Smooth muscle cell (in vitro differentiated cells): Measurements from ENCODE around the gene ANKEF1. TPM values are rescaled to one million over a fixed set of nuclear protein-coding genes. Genes with fewer than 3 reads are reported as not detected.

ENCODE experiments used
- DNase-seq: peaks from one replicate; lab custom pipeline; 2025; ENCODE audit not compliant: unreplicated experiment; lab: John Stamatoyannopoulos, UW
- H2AFZ ChIP-seq: fragments of 200-600 bp; sonication (generic); 2 replicates; pipeline ENCODE4 v1.6.0; 2016; ENCODE audit warnings: antibody characterized with exemption, low read depth, mild to moderate bottlenecking
- H3F3A ChIP-seq: fragments of 200-600 bp; sonication (generic); 2 replicates; pipeline ENCODE4 v1.6.0; 2017; ENCODE audit warnings: antibody characterized with exemption, low read depth
- H3K27ac ChIP-seq: fragments of 200-600 bp; sonication (generic); 2 replicates; pipeline ENCODE4 v1.5.1; 2016; ENCODE audit warnings: low read depth, mild to moderate bottlenecking
- H3K27me3 ChIP-seq: fragments of 200-600 bp; sonication (generic); 2 replicates; pipeline ENCODE4 v1.6.1; 2016; ENCODE audit warnings: low read depth, mild to moderate bottlenecking
- H3K36me3 ChIP-seq: fragments of 200-600 bp; sonication (generic); 2 replicates; pipeline ENCODE4 v1.5.1; 2016; ENCODE audit warnings: low read depth
- H3K4me1 ChIP-seq: fragments of 200-600 bp; sonication (generic); 2 replicates; pipeline ENCODE4 v1.5.1; 2016; ENCODE audit warnings: low read depth
- H3K4me2 ChIP-seq: fragments of 200-600 bp; sonication (generic); 2 replicates; pipeline ENCODE4 v1.6.0; 2016; ENCODE audit warnings: mild to moderate bottlenecking
- H3K4me3 ChIP-seq: fragments of 200-600 bp; sonication (generic); 2 replicates; pipeline ENCODE4 v1.5.1; 2016; ENCODE audit warnings: mild to moderate bottlenecking
- H3K79me2 ChIP-seq: fragments of 200-600 bp; sonication (generic); 2 replicates; pipeline ENCODE4 v1.6.0; 2016; ENCODE audit warnings: low read depth, mild to moderate bottlenecking
- H3K9ac ChIP-seq: fragments of 200-600 bp; sonication (generic); 2 replicates; pipeline ENCODE4 v1.6.0; 2016; ENCODE audit warnings: low read depth
- H3K9me3 ChIP-seq: fragments of 200-600 bp; sonication (generic); replicated peaks from 2 replicates; pipeline ENCODE4 v1.5.1; 2016; ENCODE audit warnings: low read depth
- H4K20me1 ChIP-seq: fragments of 200-600 bp; sonication (generic); 2 replicates; pipeline ENCODE4 v1.6.0; 2016; ENCODE audit warnings: low read depth
- WGBS: methylation state at CpG from one replicate; pipeline ENCODE4 v1.1.7; 2016; ENCODE audit warnings: low lambda C conversion rate; 5-methylcytosine and 5-hydroxymethylcytosine counted together
- polyA plus RNA-seq: library from polyadenylated mRNA; unstranded; fragments of >200 nt; fragmentation: Nextera tagmentation; extraction: Ambion mirVana; gene quantifications from 2 replicates; pipeline ENCODE4 v1.2.1, GENCODE V29; 2016
- total RNA-seq: library from RNA; depleted of rRNA; stranded (reverse); fragments of >200 nt; gene quantifications from 2 replicates; pipeline ENCODE4 v1.2.3, GENCODE V29; 2014
- TF ChIP-seq, protein P1 (sequence below): fragments of 200-600 bp; sonication (generic); IDR thresholded peaks from 2 replicates; pipeline ENCODE4 v1.5.1; 2017; ENCODE audit warnings: borderline replicate concordance, mild to moderate bottlenecking, antibody characterized with exemption; ENCODE audit not compliant: insufficient read depth, poor library complexity, severe bottlenecking

ANKEF1 gene
- total and polyA plus RNA-seq, 2 experiments from 2014 or later: 0.09 to 1.8 TPM

DNA sequence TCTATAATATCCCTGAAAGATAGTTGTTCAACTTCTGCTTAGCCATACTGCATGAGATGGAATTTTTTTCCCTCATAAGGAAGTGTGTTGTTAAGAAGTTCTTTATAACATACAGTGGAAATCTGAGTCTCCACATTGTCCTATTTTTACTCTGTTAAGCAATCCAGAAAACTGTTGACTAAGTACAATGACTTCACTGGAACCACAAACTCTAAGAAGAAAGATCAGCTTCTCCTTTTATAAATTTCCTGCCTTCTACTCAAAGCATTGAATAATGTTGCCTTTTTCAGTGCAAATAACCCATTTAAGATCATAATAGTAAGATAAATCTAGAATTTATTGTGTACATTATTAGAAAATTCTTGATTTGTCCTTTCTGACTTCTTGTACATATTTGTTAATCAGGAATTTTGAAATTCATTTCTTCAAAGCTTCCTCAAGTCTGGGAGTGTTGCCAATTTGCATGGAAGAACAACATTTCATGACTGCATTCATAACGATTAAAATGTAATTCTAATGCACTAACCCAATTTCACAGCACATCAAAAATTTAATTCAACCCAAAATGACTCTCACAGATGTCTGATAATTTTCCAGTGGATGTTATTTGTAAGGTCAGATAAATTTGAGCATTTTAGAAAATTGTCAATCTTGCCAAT is 45.6 kb upstream of the ANKEF1 start:
- DNase-seq: no peak
- no peak overlapping the region for H3K4me3 ChIP-seq
- H3K36me3 ChIP-seq: no peaks in the 10 kb centered on the region
- peak overlapping the region; percentile 7 for H3K4me2 ChIP-seq
- H4K20me1 ChIP-seq: no peaks in the 10 kb centered on the region
- 68% methylated on average over 1 of the region's 1 CpG for WGBS
- H3F3A ChIP-seq: no peaks in the 10 kb centered on the region
- H3K9ac ChIP-seq: no peak overlapping the region
- H3K27ac ChIP-seq: peak overlapping the region; percentile 38
- no peaks in the 10 kb centered on the region for H3K9me3 ChIP-seq
- no peaks in the 10 kb centered on the region for H3K79me2 ChIP-seq
- H3K27me3 ChIP-seq: no peaks in the 10 kb centered on the region
- H3K4me1 ChIP-seq: no peaks in the 10 kb centered on the region
- H2AFZ ChIP-seq: peak overlapping the region; percentile 4
- TF ChIP-seq, protein P1, sequence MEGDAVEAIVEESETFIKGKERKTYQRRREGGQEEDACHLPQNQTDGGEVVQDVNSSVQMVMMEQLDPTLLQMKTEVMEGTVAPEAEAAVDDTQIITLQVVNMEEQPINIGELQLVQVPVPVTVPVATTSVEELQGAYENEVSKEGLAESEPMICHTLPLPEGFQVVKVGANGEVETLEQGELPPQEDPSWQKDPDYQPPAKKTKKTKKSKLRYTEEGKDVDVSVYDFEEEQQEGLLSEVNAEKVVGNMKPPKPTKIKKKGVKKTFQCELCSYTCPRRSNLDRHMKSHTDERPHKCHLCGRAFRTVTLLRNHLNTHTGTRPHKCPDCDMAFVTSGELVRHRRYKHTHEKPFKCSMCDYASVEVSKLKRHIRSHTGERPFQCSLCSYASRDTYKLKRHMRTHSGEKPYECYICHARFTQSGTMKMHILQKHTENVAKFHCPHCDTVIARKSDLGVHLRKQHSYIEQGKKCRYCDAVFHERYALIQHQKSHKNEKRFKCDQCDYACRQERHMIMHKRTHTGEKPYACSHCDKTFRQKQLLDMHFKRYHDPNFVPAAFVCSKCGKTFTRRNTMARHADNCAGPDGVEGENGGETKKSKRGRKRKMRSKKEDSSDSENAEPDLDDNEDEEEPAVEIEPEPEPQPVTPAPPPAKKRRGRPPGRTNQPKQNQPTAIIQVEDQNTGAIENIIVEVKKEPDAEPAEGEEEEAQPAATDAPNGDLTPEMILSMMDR: no peak

DNA sequence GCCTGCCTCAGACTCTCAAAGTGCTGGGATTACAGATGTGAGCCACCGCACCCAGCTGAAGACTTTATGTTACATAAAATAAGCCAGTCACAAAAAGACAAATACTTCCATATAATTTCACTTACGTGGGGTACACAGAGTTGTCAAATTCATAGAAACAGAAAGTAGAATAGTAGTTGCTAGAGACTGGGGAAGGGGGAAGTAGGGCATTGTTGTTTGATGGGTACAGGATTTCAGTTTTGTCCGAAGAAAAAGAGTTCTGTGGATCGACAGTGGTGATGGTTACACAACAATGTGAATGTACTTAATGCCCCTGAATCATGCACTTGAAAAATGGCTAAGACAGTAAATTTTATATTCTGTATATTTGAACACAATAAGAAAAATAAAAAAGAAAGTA is 41.6 kb upstream of the ANKEF1 start:
- Histone ChIP-seq H3K9ac (no peak overlapping the region), H2AFZ (no peak overlapping the region), H3K4me2 (no peak overlapping the region), H3K4me3 (no peak overlapping the region), H3K79me2 (no peaks in the 10 kb centered on the region), H3K27ac (no peak overlapping the region), H4K20me1 (no peaks in the 10 kb centered on the region), H3K27me3 (no peaks in the 10 kb centered on the region), H3F3A (no peaks in the 10 kb centered on the region), H3K9me3 (no peaks in the 10 kb centered on the region), H3K36me3 (no peaks in the 10 kb centered on the region), H3K4me1 (no peaks in the 10 kb centered on the region)
- TF ChIP-seq, protein P1: no peak
- 91% methylated on average over 4 of the region's 4 CpGs for WGBS
- no peak for DNase-seq

GRCh38 chr20:9994676-9995075 is 40.1 kb upstream of the ANKEF1 start:
- Histone ChIP-seq H3K79me2 (no peaks in the 10 kb centered on the region), H3K4me1 (no peaks in the 10 kb centered on the region), H3K9ac (no peak overlapping the region), H3K4me2 (no peak overlapping the region), H2AFZ (no peak overlapping the region), H3K27ac (no peak overlapping the region), H3K36me3 (no peaks in the 10 kb centered on the region), H3K4me3 (no peak overlapping the region), H3F3A (no peaks in the 10 kb centered on the region), H3K9me3 (no peaks in the 10 kb centered on the region), H4K20me1 (no peaks in the 10 kb centered on the region), H3K27me3 (no peaks in the 10 kb centered on the region)
- TF ChIP-seq, protein P1: no peak
- DNase-seq: no peak
